BLaER1 (cell line): ENCODE measurements around the gene RASSF8.

ENCODE experiments used
- H3K27ac ChIP-seq: shearing (Covaris generic); formaldehyde crosslinking; 2 replicates; pipeline ENCODE4 v1.8.1; 2022
- H3K27me3 ChIP-seq: shearing (Covaris generic); formaldehyde crosslinking; 2 replicates; pipeline ENCODE4 v1.8.1; 2022
- H3K36me3 ChIP-seq: shearing (Covaris generic); formaldehyde crosslinking; 2 replicates; pipeline ENCODE4 v1.8.1; 2022
- H3K4me1 ChIP-seq: shearing (Covaris generic); formaldehyde crosslinking; 2 replicates; pipeline ENCODE4 v1.8.1; 2022
- H3K4me2 ChIP-seq: shearing (Covaris generic); formaldehyde crosslinking; 2 replicates; pipeline ENCODE4 v1.8.1; 2022
- H3K4me3 ChIP-seq: shearing (Covaris generic); formaldehyde crosslinking; 2 replicates; pipeline ENCODE4 v1.8.1; 2022
- H3K9ac ChIP-seq: shearing (Covaris generic); formaldehyde crosslinking; 2 replicates; pipeline ENCODE4 v1.8.1; 2022
- H3K9me3 ChIP-seq: shearing (Covaris generic); formaldehyde crosslinking; 2 replicates; pipeline ENCODE4 v1.8.1; 2022
- H4K20me1 ChIP-seq: shearing (Covaris generic); formaldehyde crosslinking; 2 replicates; pipeline ENCODE4 v1.8.1; 2022
- Cebpa-rat ChIP-seq: shearing (Covaris generic); IDR thresholded peaks from 2 replicates; pipeline ENCODE4 v1.8.1; 2022

Gene RASSF8

GRCh38 chr12:26034371-26035142, 76.1 kb downstream of the RASSF8 start:
- Histone ChIP-seq H4K20me1 (no peaks in the 10 kb centered on the region), H3K4me2 (no peak overlapping the region), H3K9ac (no peak overlapping the region), H3K27me3 (no peaks in the 10 kb centered on the region), H3K4me1 (no peaks in the 10 kb centered on the region), H3K36me3 (no peaks in the 10 kb centered on the region), H3K27ac (no peak overlapping the region), H3K4me3 (no peak overlapping the region), H3K9me3 (no peaks in the 10 kb centered on the region)
- no peak for TF ChIP-seq Cebpa-rat

GRCh38 chr12:26036877-26037276, 78.4 kb downstream of the RASSF8 start:
- Histone ChIP-seq H3K4me1 (no peaks in the 10 kb centered on the region), H3K4me2 (no peak overlapping the region), H3K9me3 (no peaks in the 10 kb centered on the region), H4K20me1 (no peaks in the 10 kb centered on the region), H3K9ac (no peak overlapping the region), H3K27me3 (no peaks in the 10 kb centered on the region), H3K27ac (no peak overlapping the region), H3K4me3 (no peak overlapping the region), H3K36me3 (no peaks in the 10 kb centered on the region)
- TF ChIP-seq Cebpa-rat = no peak

- H3K27ac ChIP-seq = no peak overlapping the region
- no peaks in the 10 kb centered on the region for H4K20me1 ChIP-seq
- no peak for TF ChIP-seq Cebpa-rat
- no peaks in the 10 kb centered on the region for H3K36me3 ChIP-seq
- H3K27me3 ChIP-seq = no peaks in the 10 kb centered on the region
- H3K4me3 ChIP-seq = no peak overlapping the region
- no peak overlapping the region for H3K9ac ChIP-seq
- H3K9me3 ChIP-seq = no peaks in the 10 kb centered on the region
- H3K4me1 ChIP-seq = no peaks in the 10 kb centered on the region
- no peak overlapping the region for H3K4me2 ChIP-seq
Observed at GRCh38 chr12:26037615-26038220, 79.2 kb downstream of the RASSF8 start.

- TF ChIP-seq Cebpa-rat = no peak
- no peak overlapping the region for H3K9ac ChIP-seq
- H3K4me2 ChIP-seq = no peak overlapping the region
- no peak overlapping the region for H3K27ac ChIP-seq
- no peaks in the 10 kb centered on the region for H3K9me3 ChIP-seq
- H3K4me1 ChIP-seq = no peaks in the 10 kb centered on the region
- H3K36me3 ChIP-seq = no peaks in the 10 kb centered on the region
- no peaks in the 10 kb centered on the region for H4K20me1 ChIP-seq
- no peak overlapping the region for H3K4me3 ChIP-seq
- H3K27me3 ChIP-seq = no peaks in the 10 kb centered on the region
Observed at GRCh38 chr12:26042645-26043044, 84.2 kb downstream of the RASSF8 start.

GRCh38 chr12:26043135-26044006, 84.9 kb downstream of the RASSF8 start:
- H4K20me1 ChIP-seq = no peaks in the 10 kb centered on the region

GRCh38 chr12:26044007-26044394, 85.5 kb downstream of the RASSF8 start:
- no peak overlapping the region for H3K9ac ChIP-seq
- H3K4me2 ChIP-seq = no peak overlapping the region
- H3K27ac ChIP-seq = no peak overlapping the region
- no peak for TF ChIP-seq Cebpa-rat
- no peak overlapping the region for H3K4me3 ChIP-seq
- no peaks in the 10 kb centered on the region for H3K9me3 ChIP-seq
- H3K27me3 ChIP-seq = no peaks in the 10 kb centered on the region
- no peaks in the 10 kb centered on the region for H3K4me1 ChIP-seq
- no peaks in the 10 kb centered on the region for H4K20me1 ChIP-seq
- H3K36me3 ChIP-seq = no peaks in the 10 kb centered on the region

More at GRCh38 chr12:26043135-26044006, 84.9 kb downstream of the RASSF8 start:
- no peaks in the 10 kb centered on the region for H3K9me3 ChIP-seq
- no peaks in the 10 kb centered on the region for H3K36me3 ChIP-seq
- H3K4me2 ChIP-seq = no peak overlapping the region
- no peaks in the 10 kb centered on the region for H3K27me3 ChIP-seq
- H3K9ac ChIP-seq = no peak overlapping the region
- H3K27ac ChIP-seq = no peak overlapping the region
- H3K4me3 ChIP-seq = no peak overlapping the region
- no peaks in the 10 kb centered on the region for H3K4me1 ChIP-seq
- TF ChIP-seq Cebpa-rat = no peak

- H3K27ac ChIP-seq = no peak overlapping the region
- no peaks in the 10 kb centered on the region for H3K4me1 ChIP-seq
- no peak overlapping the region for H3K9ac ChIP-seq
- no peaks in the 10 kb centered on the region for H3K36me3 ChIP-seq
- H3K4me3 ChIP-seq = no peak overlapping the region
- H3K27me3 ChIP-seq = no peaks in the 10 kb centered on the region
- no peaks in the 10 kb centered on the region for H4K20me1 ChIP-seq
- TF ChIP-seq Cebpa-rat = no peak
- H3K9me3 ChIP-seq = no peaks in the 10 kb centered on the region
- no peak overlapping the region for H3K4me2 ChIP-seq
Observed at GRCh38 chr12:26044592-26044991, 86.1 kb downstream of the RASSF8 start.

- H3K27me3 ChIP-seq = no peaks in the 10 kb centered on the region
- TF ChIP-seq Cebpa-rat = no peak
- no peak overlapping the region for H3K4me2 ChIP-seq
- no peaks in the 10 kb centered on the region for H3K4me1 ChIP-seq
- H4K20me1 ChIP-seq = no peaks in the 10 kb centered on the region
- no peak overlapping the region for H3K27ac ChIP-seq
- H3K36me3 ChIP-seq = no peaks in the 10 kb centered on the region
- no peak overlapping the region for H3K4me3 ChIP-seq
- no peaks in the 10 kb centered on the region for H3K9me3 ChIP-seq
- H3K9ac ChIP-seq = no peak overlapping the region
Observed at GRCh38 chr12:26046203-26046602, 87.7 kb downstream of the RASSF8 start.

- no peaks in the 10 kb centered on the region for H3K4me1 ChIP-seq
- no peaks in the 10 kb centered on the region for H3K9me3 ChIP-seq
- H3K27ac ChIP-seq = no peak overlapping the region
- no peak for TF ChIP-seq Cebpa-rat
- no peak overlapping the region for H3K4me3 ChIP-seq
- no peak overlapping the region for H3K9ac ChIP-seq
- H4K20me1 ChIP-seq = no peaks in the 10 kb centered on the region
- H3K4me2 ChIP-seq = no peak overlapping the region
- H3K27me3 ChIP-seq = no peaks in the 10 kb centered on the region
- H3K36me3 ChIP-seq = no peaks in the 10 kb centered on the region
Observed at GRCh38 chr12:26046906-26047305, 88.4 kb downstream of the RASSF8 start.
